GM20000 (cell line): ENCODE measurements around the gene ZG16.
A peak's percentile ranks its signal among the peaks of the same experiment; 100 is the strongest.

Source experiments
- DNase-seq: peaks from one replicate; pipeline ENCODE4 v3.0.0; 2012; ENCODE audit warnings: low spot score
- TF ChIP-seq, protein P1 (sequence below): IDR thresholded peaks from 2 replicates; pipeline ENCODE4 v1.5.1; 2012; ENCODE audit warnings: mild to moderate bottlenecking, control low read depth; ENCODE audit errors: extremely low read depth, missing control alignments

Gene ZG16

DNA sequence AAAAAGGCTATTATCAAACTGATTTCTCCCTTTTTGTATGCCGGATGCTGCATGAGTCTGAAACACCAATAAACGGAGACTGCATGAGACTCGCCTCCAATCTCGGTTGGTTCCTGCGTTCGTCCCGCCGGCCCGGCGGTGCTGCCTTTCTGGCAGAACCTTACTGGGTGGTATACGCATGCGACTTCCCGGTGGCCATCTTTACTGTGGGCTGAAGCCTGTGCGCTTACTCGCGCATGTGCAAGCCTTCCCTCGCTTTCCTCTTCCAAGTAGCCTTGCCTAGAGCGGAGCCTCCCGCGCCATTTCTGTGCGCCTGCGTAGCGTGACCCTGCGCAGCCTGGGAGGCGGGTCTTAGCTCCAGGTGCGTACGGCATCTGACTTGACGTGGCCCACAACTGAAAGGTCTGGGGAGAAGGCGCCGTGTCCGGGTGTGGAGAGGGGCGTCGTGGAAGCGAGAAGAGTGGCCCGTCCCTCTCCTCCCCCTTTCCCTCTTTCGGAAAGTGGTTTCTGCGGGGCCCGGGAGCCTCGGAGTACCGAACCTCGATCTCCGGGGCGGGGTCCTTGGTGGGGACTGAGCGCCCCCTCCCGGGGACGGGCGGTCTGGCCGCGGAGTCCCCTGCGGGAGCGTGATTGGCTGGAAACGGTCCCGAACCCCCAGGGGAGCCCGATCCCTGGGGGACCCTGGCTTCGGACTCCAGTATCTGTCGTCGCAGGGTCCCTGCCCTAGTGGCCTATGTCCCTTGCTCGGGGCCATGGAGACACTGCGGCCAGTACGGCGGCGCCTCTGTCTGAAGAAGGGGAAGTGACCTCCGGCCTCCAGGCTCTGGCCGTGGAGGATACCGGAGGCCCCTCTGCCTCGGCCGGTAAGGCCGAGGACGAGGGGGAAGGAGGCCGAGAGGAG, 38.0 kb downstream of the ZG16 start, which contains the start of gene PAGR1:
Gene PAGR1 (plus strand): TSS at position 360 of the 901 bp plus-strand sequence. CDS start 374 bp downstream, at position 734.
- TF ChIP-seq, protein P1, sequence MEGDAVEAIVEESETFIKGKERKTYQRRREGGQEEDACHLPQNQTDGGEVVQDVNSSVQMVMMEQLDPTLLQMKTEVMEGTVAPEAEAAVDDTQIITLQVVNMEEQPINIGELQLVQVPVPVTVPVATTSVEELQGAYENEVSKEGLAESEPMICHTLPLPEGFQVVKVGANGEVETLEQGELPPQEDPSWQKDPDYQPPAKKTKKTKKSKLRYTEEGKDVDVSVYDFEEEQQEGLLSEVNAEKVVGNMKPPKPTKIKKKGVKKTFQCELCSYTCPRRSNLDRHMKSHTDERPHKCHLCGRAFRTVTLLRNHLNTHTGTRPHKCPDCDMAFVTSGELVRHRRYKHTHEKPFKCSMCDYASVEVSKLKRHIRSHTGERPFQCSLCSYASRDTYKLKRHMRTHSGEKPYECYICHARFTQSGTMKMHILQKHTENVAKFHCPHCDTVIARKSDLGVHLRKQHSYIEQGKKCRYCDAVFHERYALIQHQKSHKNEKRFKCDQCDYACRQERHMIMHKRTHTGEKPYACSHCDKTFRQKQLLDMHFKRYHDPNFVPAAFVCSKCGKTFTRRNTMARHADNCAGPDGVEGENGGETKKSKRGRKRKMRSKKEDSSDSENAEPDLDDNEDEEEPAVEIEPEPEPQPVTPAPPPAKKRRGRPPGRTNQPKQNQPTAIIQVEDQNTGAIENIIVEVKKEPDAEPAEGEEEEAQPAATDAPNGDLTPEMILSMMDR, result peak; percentile 80

DNA sequence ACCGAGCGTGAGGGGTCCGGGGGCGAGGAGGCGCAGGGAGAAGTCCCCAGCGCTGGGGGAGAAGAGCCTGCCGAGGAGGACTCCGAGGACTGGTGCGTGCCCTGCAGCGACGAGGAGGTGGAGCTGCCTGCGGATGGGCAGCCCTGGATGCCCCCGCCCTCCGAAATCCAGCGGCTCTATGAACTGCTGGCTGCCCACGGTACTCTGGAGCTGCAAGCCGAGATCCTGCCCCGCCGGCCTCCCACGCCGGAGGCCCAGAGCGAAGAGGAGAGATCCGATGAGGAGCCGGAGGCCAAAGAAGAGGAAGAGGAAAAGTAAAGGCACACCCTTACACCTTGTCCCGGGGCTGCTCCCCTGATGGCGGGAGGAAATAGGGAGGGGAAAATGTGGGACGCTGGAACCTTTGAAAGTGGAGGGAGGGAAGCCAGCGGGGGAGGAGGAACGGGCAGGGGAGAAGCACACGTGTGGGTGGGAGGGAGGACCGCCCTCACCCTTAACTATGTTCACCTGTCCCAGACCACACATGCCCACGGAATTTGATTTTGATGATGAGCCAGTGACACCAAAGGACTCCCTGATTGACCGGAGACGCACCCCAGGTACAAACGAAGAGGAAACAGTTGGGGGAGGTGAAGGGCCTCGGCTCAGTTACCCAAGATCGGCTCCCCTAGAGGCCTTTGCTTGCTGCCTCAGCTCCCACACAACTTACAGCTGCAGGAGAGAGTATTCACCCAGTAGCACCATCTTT, 38.8 kb downstream of the ZG16 start:
- TF ChIP-seq, protein P1, result no peak
- peak; percentile 55 for DNase-seq

More for the DNA sequence above, 38.0 kb downstream of the ZG16 start, which contains the start of gene PAGR1:
- DNase-seq, result peak; percentile 94

DNA sequence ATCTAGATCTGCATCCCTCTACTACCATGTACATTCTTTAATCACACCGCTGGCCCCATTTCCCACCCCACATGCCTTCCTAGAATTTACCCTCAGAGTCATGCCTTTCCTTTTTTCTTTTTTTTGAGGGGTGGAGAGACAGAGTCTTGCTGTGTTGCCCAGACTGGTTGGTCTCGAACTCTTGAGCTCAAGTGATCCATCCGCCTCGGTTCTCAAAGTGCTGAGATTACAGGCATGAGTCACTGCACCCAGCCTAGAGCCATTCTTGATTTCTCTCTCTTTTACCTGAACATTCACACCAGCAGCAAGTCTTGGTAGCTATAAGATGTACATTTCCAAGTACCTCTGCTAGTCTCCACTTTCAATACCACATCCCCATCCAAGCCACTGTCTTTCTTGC, 40.0 kb downstream of the ZG16 start:
- TF ChIP-seq, protein P1, result no peak
- DNase-seq, result no peak

GRCh38 chr16:29819506-29819905, 41.5 kb downstream of the ZG16 start:
- TF ChIP-seq, protein P1, result no peak
- DNase-seq, result no peak

- DNase-seq, result peak; percentile 66
- TF ChIP-seq, protein P1, result no peak
Measured at GRCh38 chr16:29820271-29820701, 42.2 kb downstream of the ZG16 start, which contains the start of gene MVP. Gene MVP, plus strand, starts transcription at chr16:29820462. Its CDS starts 10,088 bp downstream, at chr16:29830550.

DNA sequence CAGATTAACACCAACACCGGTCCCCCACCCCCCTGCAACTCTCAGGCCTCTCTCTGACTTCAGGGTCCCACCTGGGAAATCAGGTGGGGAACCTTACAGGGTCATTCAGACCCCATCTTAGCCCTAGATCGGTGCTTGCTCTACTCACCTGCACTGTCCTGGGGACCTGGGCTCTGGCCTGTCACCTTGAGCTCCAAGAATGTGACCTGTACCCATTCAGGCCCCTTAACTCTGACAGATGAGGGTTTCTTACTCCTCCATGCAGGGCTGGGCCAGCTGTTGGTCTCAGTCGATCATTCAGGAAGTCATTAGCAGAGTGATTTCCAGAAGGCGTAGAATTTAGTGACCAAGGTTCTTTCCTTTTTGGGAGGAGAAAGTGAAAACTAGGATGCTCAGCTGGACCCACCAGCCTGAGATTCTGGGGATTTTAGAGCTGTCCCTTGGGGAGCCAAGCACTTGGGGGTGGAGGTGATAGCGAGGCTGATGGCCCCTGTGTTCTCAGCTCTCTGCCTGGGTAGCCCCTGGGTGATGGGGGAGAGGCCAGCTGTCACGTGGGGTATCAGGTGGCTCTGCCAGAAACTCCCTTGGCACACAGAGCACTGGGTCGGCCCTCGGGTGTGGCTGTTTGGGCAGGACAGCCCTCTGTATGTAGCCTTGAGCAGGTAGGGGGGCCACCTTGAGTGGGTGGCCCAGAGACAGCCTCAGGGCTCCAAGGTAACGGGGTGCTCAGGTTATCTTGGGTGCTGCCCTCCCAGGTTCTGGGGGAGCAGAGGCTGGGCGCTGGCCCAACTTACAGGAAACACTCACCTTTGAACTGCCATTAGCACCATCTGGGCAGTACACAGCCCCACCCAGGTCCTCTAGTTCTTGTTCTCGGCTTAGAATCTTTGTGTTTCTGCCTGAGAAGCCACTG, 42.9 kb downstream of the ZG16 start:
- TF ChIP-seq, protein P1, result no peak
- peak; percentile 70 for DNase-seq
